Parathyroid adenoma (tissue), 2 donors: Measurements from ENCODE around the gene VSTM4.

Source experiments
- H2AFZ ChIP-seq: fragments of 300-600 bp; sonication (generic); one replicate; pipeline ENCODE4 v1.7.0; 2017; ENCODE audit warnings: antibody characterized with exemption, mild to moderate bottlenecking
- H3K27ac ChIP-seq: fragments of 300-600 bp; sonication (generic); one replicate; pipeline ENCODE4 v1.7.0; 2017
- H3K27me3 ChIP-seq: fragments of 300-600 bp; sonication (generic); one replicate; pipeline ENCODE4 v1.7.0; 2017; ENCODE audit warnings: low read length; ENCODE audit not compliant: control insufficient read depth, insufficient read depth
- H3K36me3 ChIP-seq: fragments of 300-600 bp; sonication (generic); one replicate; pipeline ENCODE4 v1.7.0; 2017; ENCODE audit warnings: low read length; ENCODE audit not compliant: control insufficient read depth, insufficient read depth
- H3K4me1 ChIP-seq: fragments of 300-600 bp; sonication (generic); one replicate; pipeline ENCODE4 v1.7.0; 2017; ENCODE audit warnings: control low read depth
- H3K4me2 ChIP-seq: fragments of 300-600 bp; sonication (generic); one replicate; pipeline ENCODE4 v1.7.0; 2017; ENCODE audit warnings: low read length
- H3K4me3 ChIP-seq: fragments of 300-600 bp; sonication (generic); one replicate; pipeline ENCODE4 v1.7.0; 2017; ENCODE audit warnings: low read depth, low read length
- H3K79me2 ChIP-seq: fragments of 300-600 bp; sonication (generic); one replicate; pipeline ENCODE4 v1.7.0; 2017; ENCODE audit warnings: control low read depth
- H3K9ac ChIP-seq: fragments of 300-600 bp; sonication (generic); one replicate; pipeline ENCODE4 v1.7.0; 2017; ENCODE audit warnings: mild to moderate bottlenecking
- H3K9me3 ChIP-seq: fragments of 300-600 bp; sonication (generic); one replicate; pipeline ENCODE4 v1.7.0; 2017; ENCODE audit warnings: low read length; ENCODE audit not compliant: control insufficient read depth
- CTCF ChIP-seq: fragments of 300-600 bp; sonication (generic); IDR thresholded peaks from one replicate; pipeline ENCODE4 v1.7.0; 2017; ENCODE audit warnings: antibody characterized with exemption, mild to moderate bottlenecking
- donor health status: primary hyperparathyroidism.

The VSTM4 gene

GRCh38 chr10:48978318-48978717 lies 137.0 kb downstream of the VSTM4 start:
- H3K27me3 ChIP-seq, result no peaks in the 10 kb centered on the region
- H3K4me3 ChIP-seq, result no peak overlapping the region
- no peaks in the 10 kb centered on the region for H3K9me3 ChIP-seq
- peaks cover 9% of the 10 kb centered on the region for H3K4me1 ChIP-seq
- no peak overlapping the region for H3K9ac ChIP-seq
- no peak overlapping the region for H2AFZ ChIP-seq
- no peaks in the 10 kb centered on the region for H3K36me3 ChIP-seq
- TF ChIP-seq CTCF, result no peak
- H3K4me2 ChIP-seq, result no peak overlapping the region
- H3K79me2 ChIP-seq, result no peaks in the 10 kb centered on the region
- H3K27ac ChIP-seq, result no peak overlapping the region

GRCh38 chr10:48976196-48976595 lies 139.1 kb downstream of the VSTM4 start:
- no peak overlapping the region for H3K27ac ChIP-seq
- H3K9ac ChIP-seq, result no peak overlapping the region
- peak; percentile 64 for TF ChIP-seq CTCF
- no peaks in the 10 kb centered on the region for H3K79me2 ChIP-seq
- no peaks in the 10 kb centered on the region for H3K36me3 ChIP-seq
- no peaks in the 10 kb centered on the region for H3K27me3 ChIP-seq
- H2AFZ ChIP-seq, result no peak overlapping the region
- peaks cover 4% of the 10 kb centered on the region for H3K4me1 ChIP-seq
- H3K4me2 ChIP-seq, result no peak overlapping the region
- H3K9me3 ChIP-seq, result no peaks in the 10 kb centered on the region
- H3K4me3 ChIP-seq, result no peak overlapping the region

GRCh38 chr10:48974510-48975156 lies 140.7 kb downstream of the VSTM4 start:
- Histone ChIP-seq H3K4me2 (no peak overlapping the region), H3K9me3 (no peaks in the 10 kb centered on the region), H3K27ac (no peak overlapping the region), H3K4me3 (no peak overlapping the region), H3K36me3 (no peaks in the 10 kb centered on the region), H3K79me2 (no peaks in the 10 kb centered on the region), H3K4me1 (peaks cover 4% of the 10 kb centered on the region), H2AFZ (no peak overlapping the region), H3K9ac (no peak overlapping the region), H3K27me3 (no peaks in the 10 kb centered on the region)
- no peak for TF ChIP-seq CTCF

- H3K4me3 ChIP-seq, result no peak overlapping the region
- no peak for TF ChIP-seq CTCF
These were observed 142.3 kb downstream of the VSTM4 start for GRCh38 chr10:48973065-48973464.

GRCh38 chr10:48970654-48971053 lies 144.7 kb downstream of the VSTM4 start:
- H3K4me3 ChIP-seq, result no peak overlapping the region
- TF ChIP-seq CTCF, result no peak
- no peak overlapping the region for H3K4me2 ChIP-seq
- H3K4me1 ChIP-seq, result no peaks in the 10 kb centered on the region
- no peaks in the 10 kb centered on the region for H3K9me3 ChIP-seq
- H3K9ac ChIP-seq, result no peak overlapping the region
- H3K79me2 ChIP-seq, result no peaks in the 10 kb centered on the region
- H3K36me3 ChIP-seq, result no peaks in the 10 kb centered on the region
- H2AFZ ChIP-seq, result no peak overlapping the region
- H3K27ac ChIP-seq, result no peak overlapping the region
- H3K27me3 ChIP-seq, result no peaks in the 10 kb centered on the region

More at GRCh38 chr10:48973065-48973464, 142.3 kb downstream of the VSTM4 start:
- Histone ChIP-seq H3K36me3 (no peaks in the 10 kb centered on the region), H3K9ac (no peak overlapping the region), H3K27me3 (no peaks in the 10 kb centered on the region), H3K4me1 (no peaks in the 10 kb centered on the region), H3K4me2 (no peak overlapping the region), H3K9me3 (no peaks in the 10 kb centered on the region), H3K27ac (no peak overlapping the region), H2AFZ (no peak overlapping the region), H3K79me2 (no peaks in the 10 kb centered on the region)
